ENCODE data around the gene SLC25A39.

SLC25A39 gene

DNA sequence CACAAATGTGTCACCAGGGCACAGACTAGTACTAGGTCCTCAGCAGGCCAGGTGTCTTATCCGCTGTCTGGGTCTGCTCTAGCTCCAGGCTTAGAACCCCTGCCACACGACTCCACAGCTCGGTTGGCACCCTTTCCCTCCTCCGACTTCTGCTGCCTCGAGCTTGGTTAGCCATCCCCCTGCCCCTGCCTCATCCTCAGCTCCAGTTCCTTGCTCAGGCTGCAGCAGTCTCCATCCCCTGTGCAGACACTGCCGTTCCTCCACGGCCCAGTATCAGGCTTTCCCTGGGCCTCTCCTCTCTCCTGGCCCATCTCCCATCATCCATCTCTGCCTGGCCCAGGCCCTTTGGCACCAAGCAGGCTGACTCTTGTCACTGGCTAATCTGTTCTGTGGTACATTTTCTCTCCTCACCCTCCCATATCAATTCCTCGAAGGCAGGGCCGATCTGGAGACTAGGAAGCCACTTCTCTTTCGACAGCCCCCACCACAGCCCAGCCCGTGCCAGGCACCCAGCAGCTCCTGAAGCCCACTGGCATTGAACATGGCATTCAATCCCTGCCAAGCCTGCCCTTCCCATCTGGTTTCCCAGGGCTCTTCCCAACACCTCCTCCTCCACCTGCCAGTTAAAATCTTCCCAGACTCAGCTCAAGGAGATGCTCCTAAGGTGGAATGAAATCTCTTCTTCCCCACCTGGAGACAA, 19.0 kb upstream of the SLC25A39 start:
- TF ChIP-seq, protein P1, sequence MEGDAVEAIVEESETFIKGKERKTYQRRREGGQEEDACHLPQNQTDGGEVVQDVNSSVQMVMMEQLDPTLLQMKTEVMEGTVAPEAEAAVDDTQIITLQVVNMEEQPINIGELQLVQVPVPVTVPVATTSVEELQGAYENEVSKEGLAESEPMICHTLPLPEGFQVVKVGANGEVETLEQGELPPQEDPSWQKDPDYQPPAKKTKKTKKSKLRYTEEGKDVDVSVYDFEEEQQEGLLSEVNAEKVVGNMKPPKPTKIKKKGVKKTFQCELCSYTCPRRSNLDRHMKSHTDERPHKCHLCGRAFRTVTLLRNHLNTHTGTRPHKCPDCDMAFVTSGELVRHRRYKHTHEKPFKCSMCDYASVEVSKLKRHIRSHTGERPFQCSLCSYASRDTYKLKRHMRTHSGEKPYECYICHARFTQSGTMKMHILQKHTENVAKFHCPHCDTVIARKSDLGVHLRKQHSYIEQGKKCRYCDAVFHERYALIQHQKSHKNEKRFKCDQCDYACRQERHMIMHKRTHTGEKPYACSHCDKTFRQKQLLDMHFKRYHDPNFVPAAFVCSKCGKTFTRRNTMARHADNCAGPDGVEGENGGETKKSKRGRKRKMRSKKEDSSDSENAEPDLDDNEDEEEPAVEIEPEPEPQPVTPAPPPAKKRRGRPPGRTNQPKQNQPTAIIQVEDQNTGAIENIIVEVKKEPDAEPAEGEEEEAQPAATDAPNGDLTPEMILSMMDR (IDR thresholded peaks at IDR 0.05), result no peak

DNA sequence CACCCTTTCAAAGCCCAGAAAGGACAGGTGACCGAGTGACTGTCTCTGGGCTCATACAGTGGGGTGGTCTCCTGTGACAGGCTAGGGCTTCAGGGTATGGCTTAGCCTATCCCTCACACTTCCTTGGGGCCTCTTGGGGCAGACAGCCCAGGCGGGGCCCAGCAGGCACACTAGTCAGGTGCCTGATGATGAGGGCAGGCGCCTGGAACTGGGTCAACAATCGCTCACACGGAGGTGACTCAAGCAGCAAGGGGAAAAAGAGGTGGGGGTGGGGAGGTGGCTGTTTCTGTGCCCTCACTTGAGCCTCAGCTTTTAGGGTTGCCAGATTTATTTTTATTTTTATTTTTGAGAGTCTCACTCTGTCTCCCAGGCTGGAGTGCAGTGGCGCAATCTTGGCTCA, 14.1 kb upstream of the SLC25A39 start:
- TF ChIP-seq, protein P1 (IDR thresholded peaks at IDR 0.05), result no peak

DNA sequence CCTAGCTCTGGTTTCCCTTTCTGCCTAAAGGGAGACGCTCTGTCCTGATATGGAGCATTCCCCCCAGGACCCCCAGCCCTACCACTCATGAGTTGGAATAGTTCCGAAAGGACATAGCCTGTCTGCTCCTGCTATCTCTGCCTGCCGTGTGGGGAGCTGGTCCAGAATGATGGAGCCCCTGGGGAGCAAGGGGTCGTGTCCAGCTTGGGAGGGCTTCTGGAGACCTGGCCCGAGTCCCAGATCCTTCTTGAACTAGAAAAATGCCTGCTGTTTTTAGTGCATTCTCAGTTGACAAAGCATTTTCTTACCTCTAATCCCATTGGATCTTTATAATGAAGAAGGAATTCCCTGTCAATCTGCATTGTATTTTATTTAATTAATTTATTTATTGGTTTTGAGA, 11.3 kb upstream of the SLC25A39 start:
- TF ChIP-seq, protein P1 (IDR thresholded peaks at IDR 0.05), result no peak

DNA sequence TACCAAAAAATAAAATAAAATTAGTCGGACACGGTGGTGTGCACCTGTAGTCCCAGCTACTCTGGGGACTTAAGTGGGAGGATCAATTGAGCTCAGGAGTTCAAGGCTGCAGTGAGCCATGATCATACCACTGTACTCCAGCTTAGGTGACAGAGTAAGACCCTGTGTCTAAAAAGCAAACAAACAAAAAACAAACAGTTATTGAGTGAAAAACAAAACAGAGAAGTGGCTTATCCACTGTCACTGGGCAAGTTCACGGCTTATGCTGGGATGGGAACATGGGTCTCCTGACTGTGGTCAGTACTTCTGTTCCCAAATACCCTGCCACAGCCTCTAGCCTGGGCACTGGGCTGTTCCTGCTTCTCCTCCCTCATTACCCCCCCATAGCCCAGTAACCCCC, 10.9 kb upstream of the SLC25A39 start:
- TF ChIP-seq, protein P1 (IDR thresholded peaks at IDR 0.05), result no peak

DNA sequence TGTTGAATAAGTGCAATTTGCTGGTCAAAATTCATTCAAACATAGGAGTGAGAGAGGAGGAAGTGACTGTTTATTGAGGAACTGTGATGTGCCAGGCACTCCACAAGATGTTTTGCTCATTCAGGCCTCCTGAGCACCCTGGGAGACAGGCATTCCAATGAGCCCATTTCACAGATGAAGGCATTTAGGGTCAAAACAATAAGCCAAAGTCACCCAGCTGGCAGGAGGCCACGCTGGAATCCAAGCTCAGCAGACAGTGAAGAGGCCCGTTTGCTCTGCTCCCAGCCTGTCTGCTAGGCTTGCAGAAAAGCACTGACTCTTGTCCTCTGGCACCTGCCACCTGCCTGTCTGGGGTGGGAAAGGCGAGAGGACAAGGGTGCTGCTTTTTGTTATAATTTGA, 10.1 kb upstream of the SLC25A39 start:
- TF ChIP-seq, protein P1 (IDR thresholded peaks at IDR 0.05), result no peak

DNA sequence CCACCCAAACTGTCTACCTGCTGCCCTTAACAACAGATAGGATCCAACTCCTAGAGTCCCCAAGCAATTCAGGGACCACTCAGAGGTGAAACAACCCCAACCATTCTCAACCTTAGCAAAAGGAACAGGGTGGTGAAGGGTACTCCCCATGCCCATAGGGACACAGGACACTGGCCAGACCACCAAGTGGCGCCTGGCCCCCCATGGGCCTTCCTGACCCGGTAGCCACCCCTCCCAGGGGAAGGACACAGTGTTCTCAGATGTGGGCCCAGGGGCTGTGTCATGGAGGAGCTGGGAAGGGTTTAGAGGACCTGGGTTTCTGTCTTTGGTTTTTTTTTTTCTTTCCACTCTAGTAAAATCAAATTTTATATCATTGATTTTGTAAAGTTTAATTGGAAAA, 9.7 kb upstream of the SLC25A39 start:
- TF ChIP-seq, protein P1 (IDR thresholded peaks at IDR 0.05), result no peak

DNA sequence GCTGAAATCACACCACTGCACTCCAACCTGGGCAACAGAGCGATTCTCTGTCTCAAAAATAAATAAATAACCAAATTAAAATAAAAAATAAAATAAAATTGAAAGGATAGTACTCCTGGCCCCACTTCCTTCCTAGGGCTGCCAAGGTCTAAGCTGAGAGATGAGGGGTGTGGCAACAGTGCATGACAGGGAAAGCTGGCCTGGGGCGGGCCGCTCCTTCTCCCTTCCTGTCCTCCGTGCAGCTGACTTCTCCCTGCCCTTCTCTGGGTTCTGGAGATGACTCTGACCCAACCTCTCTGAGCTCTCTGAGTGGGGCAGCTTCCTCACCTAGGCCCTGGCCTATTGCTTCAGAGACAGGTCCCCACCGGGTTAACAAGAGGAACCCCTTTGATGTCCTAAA, 8.7 kb upstream of the SLC25A39 start:
- TF ChIP-seq, protein P1 (IDR thresholded peaks at IDR 0.05), result no peak

Measured in LNCAP (cell line).